Inferior parietal cortex (tissue), 1 donor: ENCODE data around the gene PRTFDC1.

ENCODE experiments used
- DNase-seq: peaks from one replicate; pipeline ENCODE4 v3.0.0-alpha.2; 2016; ENCODE audit errors: extremely low spot score

The PRTFDC1 gene

GRCh38 chr10:24872790-24873182, 79.6 kb downstream of the PRTFDC1 start:
- DNase-seq: no peak

- peak; percentile 68 for DNase-seq
These were observed 80.2 kb downstream of the PRTFDC1 start for GRCh38 chr10:24872049-24872789.

DNA sequence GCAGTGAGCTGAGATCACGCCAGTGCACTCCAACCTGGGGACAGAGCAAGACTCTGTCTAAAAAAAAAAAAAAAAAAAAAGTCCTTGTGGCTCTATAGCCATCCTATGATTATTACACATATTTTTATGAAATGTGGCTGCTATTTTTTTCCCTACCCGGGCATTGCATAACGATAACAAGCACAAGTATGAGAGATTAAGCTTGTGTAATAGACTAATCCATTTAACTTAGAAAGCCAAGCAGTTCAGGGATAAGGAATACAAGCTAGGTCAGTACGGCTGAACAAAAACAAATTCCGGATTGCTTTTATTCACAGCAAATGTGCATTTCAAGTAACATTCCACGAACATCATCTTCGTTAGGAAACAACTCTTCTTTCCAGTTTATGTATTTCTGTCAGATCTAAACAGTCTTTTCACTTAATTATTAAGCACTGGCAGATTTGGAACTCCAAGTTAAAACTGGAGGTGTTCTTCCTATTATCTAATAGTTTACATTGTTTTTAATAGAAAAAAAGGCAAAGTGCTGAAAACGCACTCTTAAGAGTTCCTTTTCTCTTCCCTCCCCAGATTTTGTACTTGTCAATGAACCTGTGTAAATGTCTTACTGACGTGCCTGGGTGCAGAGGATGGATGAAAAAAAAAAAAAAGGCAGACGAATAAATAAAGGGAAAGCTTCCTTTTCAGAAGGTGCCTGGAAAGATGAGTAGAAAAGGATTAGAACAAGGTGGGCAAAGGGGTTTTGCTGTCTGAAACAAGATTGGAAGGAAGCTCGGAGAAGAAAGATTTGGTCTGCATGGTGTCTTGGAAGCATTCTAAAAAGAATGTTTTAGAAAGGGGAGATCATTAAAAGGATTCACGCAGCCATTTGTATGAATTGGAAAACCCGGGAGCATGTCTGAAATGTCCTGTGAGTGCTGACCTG, 81.1 kb downstream of the PRTFDC1 start:
- peak; percentile 62 for DNase-seq

- no peak for DNase-seq
These were observed 82.9 kb downstream of the PRTFDC1 start for GRCh38 chr10:24869354-24870015.

DNA sequence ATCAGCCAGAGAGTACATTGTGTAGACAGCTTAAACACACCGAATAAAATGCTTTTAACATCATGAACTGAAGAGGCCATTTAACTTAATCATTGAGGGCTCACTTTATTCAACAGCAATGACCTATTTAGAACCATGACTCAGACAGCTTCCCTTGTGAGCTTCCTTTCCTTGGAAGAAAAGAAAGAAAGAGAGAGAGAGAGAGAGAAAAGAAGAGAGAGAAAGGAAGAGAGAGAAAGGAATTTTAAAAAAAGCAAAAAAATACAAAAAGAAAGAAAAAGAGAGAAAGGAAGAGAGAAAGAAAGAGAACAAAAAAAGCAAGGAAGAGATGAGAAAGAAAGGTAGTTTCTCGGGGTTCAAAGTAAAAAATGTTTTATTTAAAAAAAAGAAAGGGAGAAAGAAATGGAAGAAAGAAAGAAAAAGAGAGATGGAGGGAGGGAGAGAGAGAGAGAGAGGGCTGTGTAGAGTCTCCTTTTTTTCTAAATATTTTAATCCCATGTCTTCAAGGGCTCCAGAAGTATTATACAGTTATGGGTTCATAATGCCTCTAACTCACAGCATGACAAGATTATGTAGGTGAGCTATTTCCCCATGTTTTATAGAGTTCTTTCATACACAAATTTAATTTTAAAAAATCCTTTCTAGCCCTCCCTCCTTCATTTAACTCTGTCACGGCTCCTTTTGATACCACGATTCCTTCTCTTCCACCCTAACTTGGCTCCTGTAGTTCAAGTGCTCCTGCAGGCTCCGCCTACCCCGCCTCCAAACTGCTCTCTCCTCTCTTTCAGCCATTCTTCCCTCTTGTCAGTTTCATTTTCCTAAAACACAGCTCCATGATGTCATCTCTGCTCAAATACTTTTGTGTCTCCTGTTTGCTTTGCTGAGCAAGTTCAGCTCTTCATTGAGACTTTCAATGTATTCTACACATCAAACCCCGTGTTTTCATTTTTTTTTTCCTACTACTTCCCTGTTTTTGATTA, 85.5 kb downstream of the PRTFDC1 start:
- DNase-seq: peak; percentile 74

- no peak for DNase-seq
These were observed 86.6 kb downstream of the PRTFDC1 start for GRCh38 chr10:24865783-24866182.

- DNase-seq: no peak
These were observed 89.8 kb downstream of the PRTFDC1 start for GRCh38 chr10:24862589-24862988.

- no peak for DNase-seq
These were observed 93.8 kb downstream of the PRTFDC1 start for GRCh38 chr10:24858288-24859270.

DNA sequence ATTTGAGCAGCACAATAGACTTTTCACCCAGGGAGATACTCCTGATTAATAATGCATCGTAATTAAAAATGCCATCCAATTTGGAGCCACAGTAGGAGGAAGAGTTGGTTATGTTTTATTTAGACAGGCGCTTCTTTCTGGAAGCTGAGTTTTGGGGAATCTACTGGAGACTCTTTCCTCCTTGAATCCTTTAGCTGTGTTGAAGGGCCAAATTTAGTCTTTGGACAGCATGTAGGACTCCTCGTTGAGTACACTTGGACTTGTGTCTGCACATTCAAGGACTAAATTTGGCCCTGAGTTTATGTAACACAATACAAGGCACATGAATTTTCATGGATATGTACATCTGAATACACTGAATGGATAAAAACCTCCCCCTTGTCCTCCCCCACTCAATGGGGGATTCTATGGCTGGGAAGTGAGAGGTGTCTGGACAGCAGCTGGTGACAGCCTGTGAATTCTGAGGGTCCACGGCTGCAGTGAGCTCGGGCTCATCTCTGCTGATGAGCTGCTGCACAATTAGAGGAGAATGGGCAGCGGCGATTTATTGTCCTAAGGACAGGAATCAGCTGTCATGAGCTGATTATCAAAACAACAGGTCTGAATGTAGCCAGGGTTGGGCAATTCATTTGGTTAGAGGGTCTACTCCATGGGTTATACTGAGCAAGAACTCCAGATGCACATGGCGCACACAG, 95.2 kb downstream of the PRTFDC1 start:
- peak; percentile 73 for DNase-seq

GRCh38 chr10:24854256-24854655, 98.2 kb downstream of the PRTFDC1 start:
- no peak for DNase-seq

GRCh38 chr10:24853661-24854060, 98.7 kb downstream of the PRTFDC1 start:
- no peak for DNase-seq

DNA sequence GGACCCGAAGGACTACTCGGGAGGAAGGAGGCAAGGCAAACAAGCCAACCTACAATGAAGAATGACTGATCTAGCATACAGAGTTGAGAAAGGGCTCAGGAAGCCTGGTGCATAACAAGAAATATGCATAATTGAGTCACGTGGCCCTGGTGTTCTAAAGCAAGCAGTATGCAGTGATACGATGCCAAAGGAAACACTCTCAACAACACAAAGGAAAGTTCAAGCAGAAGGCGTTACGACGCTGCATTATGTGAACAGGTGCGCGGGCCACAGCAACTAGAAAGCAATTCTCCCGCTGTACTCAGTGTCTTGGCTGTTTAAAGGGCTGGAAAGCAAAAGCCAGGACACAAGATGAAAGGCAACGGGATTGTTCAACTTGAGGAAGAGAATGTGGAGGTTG, 100.8 kb downstream of the PRTFDC1 start:
- DNase-seq: peak; percentile 53

DNA sequence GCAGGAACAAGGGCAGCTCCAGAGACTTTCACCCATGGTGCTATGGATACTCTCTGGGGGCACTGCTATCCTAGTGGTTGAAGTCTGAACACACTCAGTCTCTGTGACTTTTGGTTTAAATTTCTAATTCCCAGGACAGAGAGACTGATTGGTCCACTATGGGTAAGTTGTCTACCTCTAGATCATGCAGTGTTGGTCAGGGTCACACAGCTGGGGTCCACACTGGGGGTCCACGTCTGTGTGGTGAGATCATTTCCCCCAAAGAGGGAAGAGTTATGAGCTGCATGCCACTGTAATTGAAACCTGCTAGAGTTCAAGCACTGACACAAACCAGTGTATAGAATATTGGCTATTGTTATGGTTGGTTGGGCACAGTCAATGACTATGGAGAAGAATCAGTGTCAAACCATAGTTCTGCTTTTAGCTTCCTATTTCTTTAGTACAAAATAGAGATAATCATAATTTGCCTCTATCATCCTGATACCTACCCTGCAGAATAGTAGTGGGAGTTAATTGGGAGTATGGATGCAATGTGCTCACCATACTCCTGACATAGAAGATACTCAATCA, 101.6 kb downstream of the PRTFDC1 start:
- no peak for DNase-seq

GRCh38 chr10:24849501-24850299, 102.7 kb downstream of the PRTFDC1 start:
- peak; percentile 66 for DNase-seq

DNA sequence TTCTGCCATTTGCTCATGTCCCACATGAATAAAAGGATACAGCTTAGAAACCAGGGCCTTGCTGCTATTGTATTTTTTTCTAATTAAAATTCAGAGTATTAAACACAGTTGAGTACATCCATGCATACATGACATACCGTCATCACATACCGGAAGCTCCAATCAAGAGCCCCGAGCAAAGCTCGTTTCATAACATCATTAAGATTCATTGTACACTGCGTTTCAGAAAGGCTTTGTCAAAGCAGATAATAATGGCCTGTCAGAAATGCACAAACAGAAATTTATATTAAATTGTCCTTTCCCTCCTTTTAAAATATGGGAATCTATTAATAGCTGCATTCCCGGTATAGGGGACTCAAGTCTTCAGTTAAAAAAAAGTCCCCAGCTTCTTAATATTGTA, 103.4 kb downstream of the PRTFDC1 start:
- DNase-seq: peak; percentile 69

- peak; percentile 48 for DNase-seq
These were observed 104.2 kb downstream of the PRTFDC1 start for GRCh38 chr10:24848195-24848594.

DNA sequence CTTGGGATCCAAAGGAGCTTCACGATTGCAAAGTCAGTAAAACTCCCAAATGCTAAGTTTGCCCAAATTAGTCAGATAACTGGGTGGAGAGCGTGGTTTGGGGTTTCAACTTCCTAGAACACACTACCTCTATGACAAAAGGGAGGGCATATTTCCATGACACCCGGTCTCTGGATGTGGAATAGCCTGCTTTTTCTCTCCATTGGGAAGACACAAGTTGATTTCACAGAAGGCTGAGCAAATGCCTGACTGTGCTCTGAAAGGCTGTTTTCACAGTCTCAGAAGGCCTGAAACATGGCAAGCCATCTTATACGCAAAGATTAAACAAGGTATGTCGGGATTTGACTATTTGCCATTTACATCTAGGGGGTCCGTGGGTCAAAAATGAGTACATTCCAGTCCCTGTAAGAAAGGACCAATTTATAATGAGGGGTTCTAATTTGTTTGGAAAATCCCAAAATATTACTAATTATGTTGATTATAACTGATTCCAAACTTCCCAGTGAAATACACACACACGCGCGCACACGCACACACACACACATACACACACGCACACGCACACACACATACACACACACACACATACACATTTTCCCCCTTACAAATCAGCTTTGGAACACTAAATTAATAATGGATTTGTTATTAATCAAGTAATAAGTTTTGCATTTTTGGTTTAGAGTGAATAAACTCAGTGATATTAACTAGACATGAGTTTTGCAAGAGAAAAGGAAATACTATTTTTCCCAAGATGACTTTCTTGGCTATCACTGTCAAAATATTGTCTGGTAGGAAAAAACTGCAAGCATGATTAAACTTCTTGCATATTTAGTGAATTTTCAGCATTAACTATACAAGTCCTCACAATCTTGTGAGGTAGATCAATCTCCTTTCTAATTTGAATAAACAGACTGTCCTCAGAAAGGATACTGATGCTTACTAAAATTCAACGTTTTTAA, 105.0 kb downstream of the PRTFDC1 start:
- no peak for DNase-seq
